ENCODE data around the gene SNCB.

The SNCB gene

GRCh38 chr5:176644294-176644693 is 14.0 kb upstream of the SNCB start:
- no peak for DNase-seq (ENCODE audit: low read depth)

- no peak for DNase-seq (ENCODE audit: low read depth)
Observed at GRCh38 chr5:176643491-176644219, 13.3 kb upstream of the SNCB start.

- no peak for DNase-seq (ENCODE audit: low read depth)
Observed at GRCh38 chr5:176642675-176643490, 12.5 kb upstream of the SNCB start.

GRCh38 chr5:176640616-176641015 is 10.3 kb upstream of the SNCB start:
- no peak for DNase-seq (ENCODE audit: low read depth)

- no peak for DNase-seq (ENCODE audit: low read depth)
Observed at GRCh38 chr5:176639981-176640380, 9.6 kb upstream of the SNCB start.

- DNase-seq (ENCODE audit: low read depth) = no peak
Observed at GRCh38 chr5:176639208-176639607, 8.9 kb upstream of the SNCB start.

- no peak for DNase-seq (ENCODE audit: low read depth)
Observed at GRCh38 chr5:176638437-176638836, 8.1 kb upstream of the SNCB start.

GRCh38 chr5:176637556-176637955 is 7.2 kb upstream of the SNCB start:
- no peak for DNase-seq (ENCODE audit: low read depth)

- no peak for DNase-seq (ENCODE audit: low read depth)
Observed at GRCh38 chr5:176636426-176636825, 6.1 kb upstream of the SNCB start.

GRCh38 chr5:176633598-176633997 is 3.3 kb upstream of the SNCB start:
- no peak for DNase-seq (ENCODE audit: low read depth)

- DNase-seq (ENCODE audit: low read depth) = no peak
Observed at GRCh38 chr5:176632745-176633144, 2.4 kb upstream of the SNCB start.

- DNase-seq (ENCODE audit: low read depth) = no peak
Observed at GRCh38 chr5:176631383-176632200, 1.3 kb upstream of the SNCB start.

- DNase-seq (ENCODE audit: low read depth) = no peak
Observed at GRCh38 chr5:176630681-176631222, 418 bp upstream of the SNCB start.

- DNase-seq (ENCODE audit: low read depth) = no peak
Observed at GRCh38 chr5:176629317-176629852, 949 bp downstream of the SNCB start.

- no peak for DNase-seq (ENCODE audit: low read depth)
Observed at GRCh38 chr5:176628406-176629228, 1.7 kb downstream of the SNCB start.

- no peak for DNase-seq (ENCODE audit: low read depth)
Observed at GRCh38 chr5:176627582-176627981, 2.8 kb downstream of the SNCB start.

- DNase-seq (ENCODE audit: low read depth) = no peak
Observed at GRCh38 chr5:176626876-176627236, 3.5 kb downstream of the SNCB start.

GRCh38 chr5:176625966-176626875 is 4.1 kb downstream of the SNCB start:
- DNase-seq (ENCODE audit: low read depth) = no peak

- DNase-seq (ENCODE audit: low read depth) = no peak
Observed at GRCh38 chr5:176625512-176625911, 4.8 kb downstream of the SNCB start.

- DNase-seq (ENCODE audit: low read depth) = no peak
Observed at GRCh38 chr5:176624938-176625337, 5.4 kb downstream of the SNCB start.
